NCI-H128 (cell line): ENCODE data around the gene UBAP1L.
"Not testable (repeated sequence)": the region's sequence is repeated elsewhere in the genome, so short reads cannot be mapped to it uniquely, and the experiment has no call there.

Source experiments
- DNase-seq: peaks from one replicate; lab custom pipeline; 2025; ENCODE audit not compliant: unreplicated experiment; lab: John Stamatoyannopoulos, UW

Gene UBAP1L

GRCh38 chr15:65100442-65100841 lies 14.6 kb downstream of the UBAP1L start:
- no peak for DNase-seq

- DNase-seq = not testable (repeated sequence)
Observed at GRCh38 chr15:65099801-65100200, 15.2 kb downstream of the UBAP1L start.

GRCh38 chr15:65099336-65099735 lies 15.7 kb downstream of the UBAP1L start:
- no peak for DNase-seq

- DNase-seq = no peak
Observed at GRCh38 chr15:65097651-65098263, 17.2 kb downstream of the UBAP1L start.

- DNase-seq = no peak
Observed at GRCh38 chr15:65096481-65097385, 18.3 kb downstream of the UBAP1L start.

- no peak for DNase-seq
Observed at GRCh38 chr15:65095747-65096104, 19.3 kb downstream of the UBAP1L start.

- no peak for DNase-seq
Observed at GRCh38 chr15:65095011-65095746, 19.8 kb downstream of the UBAP1L start.

GRCh38 chr15:65094294-65094995 lies 20.6 kb downstream of the UBAP1L start:
- DNase-seq = no peak

GRCh38 chr15:65093793-65094170 lies 21.2 kb downstream of the UBAP1L start:
- DNase-seq = not testable (repeated sequence)

GRCh38 chr15:65092911-65093792 lies 21.8 kb downstream of the UBAP1L start:
- no peak for DNase-seq

- DNase-seq = no peak
Observed at GRCh38 chr15:65091946-65092770, 22.8 kb downstream of the UBAP1L start.

GRCh38 chr15:65089206-65089824 lies 25.7 kb downstream of the UBAP1L start:
- no peak for DNase-seq

GRCh38 chr15:65088643-65089021 lies 26.4 kb downstream of the UBAP1L start:
- no peak for DNase-seq

GRCh38 chr15:65087873-65088642 lies 26.9 kb downstream of the UBAP1L start:
- DNase-seq = no peak

- no peak for DNase-seq
Observed at GRCh38 chr15:65087411-65087810, 27.6 kb downstream of the UBAP1L start.

- no peak for DNase-seq
Observed at GRCh38 chr15:65086680-65087111, 28.3 kb downstream of the UBAP1L start.

- DNase-seq = no peak
Observed at GRCh38 chr15:65085990-65086679, 28.9 kb downstream of the UBAP1L start.
